ENCODE results near the gene CYP24A1.

CYP24A1 gene

DNA sequence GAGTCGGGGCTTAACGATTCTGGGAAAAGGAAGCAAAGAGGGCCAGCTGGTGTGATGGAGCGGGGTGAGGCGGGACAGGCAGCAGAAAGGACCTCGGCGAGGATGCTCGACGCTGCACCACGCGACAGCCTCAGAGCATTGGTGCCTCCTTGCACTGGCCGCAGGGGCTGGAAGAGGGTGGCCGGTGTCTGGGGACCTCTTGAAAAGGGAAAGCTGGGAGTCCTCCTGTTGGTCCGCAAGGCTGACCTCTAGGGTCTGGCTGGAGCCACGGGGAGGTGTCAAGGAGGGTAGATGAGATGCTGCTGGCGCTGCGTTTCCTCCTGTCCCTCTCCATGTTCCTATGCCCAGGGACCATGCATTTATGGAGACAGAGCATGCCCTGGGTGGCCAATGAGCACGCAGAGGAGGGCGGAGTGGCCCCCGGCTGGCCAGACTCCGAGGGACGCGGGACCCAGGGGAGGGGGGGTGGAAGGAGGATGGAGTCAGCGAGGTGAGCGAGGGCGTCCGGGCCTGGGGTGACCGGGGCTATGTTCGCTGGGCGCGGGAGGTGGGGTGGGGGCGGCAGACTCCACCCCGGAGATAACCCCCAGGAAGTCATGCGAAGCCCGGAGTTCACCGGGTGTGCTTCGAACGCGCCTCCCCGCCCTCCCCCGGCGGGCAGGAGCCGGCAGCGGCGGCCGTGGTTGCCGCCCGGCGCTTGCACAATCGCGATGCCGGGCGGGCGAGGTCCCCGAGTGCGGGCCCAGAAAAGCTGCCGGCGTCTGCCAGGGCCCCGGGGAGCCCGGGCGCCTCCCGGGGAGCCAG lies at the start of gene CYP24A1:
CYP24A1 (minus strand) TSS at position 334 of the 804 bp plus-strand sequence. CDS start 407 bp downstream, outside the sequence.
- DNase-seq = no peak

DNA sequence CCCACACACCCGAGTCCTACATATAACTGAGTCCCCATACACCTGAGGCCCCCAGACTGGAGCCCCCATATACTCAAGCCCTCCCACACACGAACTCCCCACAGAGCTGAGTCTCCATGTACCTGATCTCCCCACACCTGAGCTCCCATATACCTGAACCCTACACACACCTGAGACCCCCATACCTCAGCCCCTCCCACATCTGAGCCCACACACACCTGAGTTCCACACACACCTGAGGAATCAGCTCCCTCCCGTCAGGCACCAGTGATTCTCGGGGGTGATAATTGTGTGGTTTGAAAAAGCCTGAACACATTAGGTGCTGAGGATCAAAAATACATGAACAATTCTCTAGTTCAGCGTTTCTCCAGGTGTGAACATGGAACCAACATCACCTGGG lies 49.5 kb upstream of the CYP24A1 start:
- no peak for DNase-seq

DNA sequence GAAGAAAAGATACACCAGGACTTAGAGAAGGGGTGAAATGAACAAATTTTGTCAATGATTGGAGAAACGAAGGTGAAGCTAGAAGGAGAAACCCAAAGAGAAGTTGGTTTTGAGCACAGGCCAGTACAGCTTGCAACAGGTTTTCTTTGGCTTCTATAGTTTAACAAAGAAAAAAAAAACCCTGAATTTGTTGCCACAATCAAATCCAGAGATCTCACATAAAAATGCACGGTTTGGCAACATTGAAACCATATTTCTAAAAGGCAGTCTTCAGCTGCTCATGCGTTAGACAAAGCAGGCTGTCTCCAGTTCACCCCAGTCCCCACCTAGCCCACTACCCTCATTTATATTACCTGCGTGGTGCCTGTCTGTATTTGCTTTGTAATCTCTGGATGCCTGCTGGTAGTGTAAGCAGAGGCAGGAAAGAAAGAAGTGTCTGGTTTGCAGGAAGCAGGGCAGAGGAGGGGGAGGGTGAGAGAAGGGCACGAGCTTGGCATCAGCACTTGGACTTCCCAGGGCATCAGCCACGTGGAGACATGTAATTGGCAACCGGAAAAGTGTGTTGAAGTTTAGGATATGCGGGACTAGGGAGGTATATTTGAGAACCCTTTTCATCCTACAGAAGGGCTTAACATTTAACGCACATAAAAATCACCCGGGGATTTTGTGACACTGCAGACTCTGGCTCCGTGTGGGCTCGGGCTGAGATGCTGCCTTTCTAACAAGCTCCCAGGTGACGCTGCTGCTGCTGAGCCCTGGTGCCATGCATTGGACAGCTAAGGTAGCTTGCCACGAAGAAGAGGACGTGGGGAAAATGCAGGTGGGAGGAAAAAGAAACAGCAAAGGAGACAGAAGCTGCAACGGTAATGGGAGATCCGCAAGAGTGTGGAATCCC lies 48.5 kb upstream of the CYP24A1 start:
- DNase-seq = peak; percentile 64

DNA sequence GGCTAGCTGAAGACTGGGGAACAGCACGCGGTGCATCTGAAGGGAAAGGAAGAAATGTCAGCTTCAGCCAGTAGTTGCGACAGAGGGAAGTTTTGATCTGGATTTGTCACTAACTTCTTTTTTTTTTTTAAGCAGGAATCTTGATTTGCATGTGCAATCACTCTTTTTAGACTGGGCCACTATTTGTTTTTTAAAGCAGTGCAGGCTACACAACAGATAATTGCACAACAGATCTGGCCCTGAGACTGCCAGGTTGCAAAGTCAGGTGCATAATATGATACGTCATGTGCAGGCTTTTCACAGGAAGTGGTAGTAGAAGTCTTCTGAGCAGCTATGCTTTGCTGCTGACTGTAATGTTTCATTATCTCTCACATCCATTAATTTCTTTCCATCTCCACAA lies 47.6 kb upstream of the CYP24A1 start:
- DNase-seq = peak; percentile 29

DNA sequence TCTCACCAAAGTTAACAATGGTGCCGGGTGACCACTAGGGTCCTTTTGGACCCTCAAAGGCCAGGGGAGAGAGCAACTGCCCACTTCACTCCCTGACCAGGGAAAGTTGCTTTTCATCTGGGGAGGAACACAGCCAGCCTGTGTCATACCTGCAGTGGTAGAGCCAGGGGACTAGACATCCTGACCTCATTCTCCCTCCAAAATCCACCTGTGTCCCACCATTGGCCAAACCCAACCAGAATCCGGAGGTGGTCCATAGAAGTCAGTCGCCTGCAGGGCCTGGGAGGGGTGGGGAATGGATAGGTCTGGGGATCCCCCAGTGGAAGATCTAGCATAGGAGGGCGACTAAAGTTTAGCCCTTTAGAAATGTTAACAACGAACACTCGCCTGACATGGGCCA lies 46.9 kb upstream of the CYP24A1 start:
- DNase-seq = no peak

DNA sequence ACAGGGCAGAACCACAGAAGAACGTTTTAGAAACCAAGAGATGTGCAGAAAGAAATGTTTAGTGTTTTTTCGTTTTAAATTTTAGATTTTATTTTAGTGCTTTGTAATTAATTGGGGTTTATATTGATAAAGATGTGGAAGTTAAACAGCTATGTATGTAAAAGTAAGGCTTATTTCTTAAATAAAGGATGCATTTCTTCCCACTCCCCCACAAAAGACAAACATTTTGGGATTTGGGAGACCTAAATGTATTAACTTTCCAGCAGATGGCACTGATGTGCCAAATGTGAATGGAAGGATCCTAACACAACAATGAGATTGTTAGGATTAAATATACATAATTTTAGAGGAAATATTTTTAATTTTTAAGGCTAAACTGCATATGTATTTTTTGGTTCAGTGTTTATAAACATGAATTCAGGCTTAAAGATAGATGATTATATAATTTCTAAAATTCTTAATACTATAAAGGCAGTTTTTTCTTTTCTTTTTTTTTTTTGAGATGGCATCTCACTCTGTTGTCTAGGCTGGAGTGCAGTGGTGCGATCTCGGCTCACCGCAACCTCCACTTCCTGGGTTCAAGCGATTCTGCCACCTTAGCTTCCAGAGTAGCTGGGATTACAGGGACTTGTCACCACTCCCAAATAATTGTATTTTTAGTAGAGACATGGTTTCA lies 46.1 kb upstream of the CYP24A1 start:
- DNase-seq = no peak

DNA sequence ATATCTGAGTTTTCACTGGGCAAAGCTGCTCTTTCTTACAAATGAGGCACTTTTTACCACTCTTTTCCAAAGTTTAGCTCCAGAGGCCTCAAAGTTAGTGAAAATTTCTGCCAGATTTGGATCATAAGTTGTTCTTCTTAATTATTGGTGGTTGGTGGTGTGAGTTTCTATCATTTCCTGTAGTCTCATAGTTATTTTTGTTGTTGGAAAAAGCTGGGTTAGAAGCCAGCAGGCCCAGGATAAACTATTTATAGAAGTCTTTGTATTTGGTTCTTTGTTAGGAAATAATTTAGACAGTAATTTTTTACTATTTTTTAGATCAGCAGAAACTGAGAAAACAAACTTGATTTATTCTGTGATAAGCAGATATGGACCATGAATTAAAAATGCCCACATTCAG lies 44.7 kb upstream of the CYP24A1 start:
- DNase-seq = no peak

DNA sequence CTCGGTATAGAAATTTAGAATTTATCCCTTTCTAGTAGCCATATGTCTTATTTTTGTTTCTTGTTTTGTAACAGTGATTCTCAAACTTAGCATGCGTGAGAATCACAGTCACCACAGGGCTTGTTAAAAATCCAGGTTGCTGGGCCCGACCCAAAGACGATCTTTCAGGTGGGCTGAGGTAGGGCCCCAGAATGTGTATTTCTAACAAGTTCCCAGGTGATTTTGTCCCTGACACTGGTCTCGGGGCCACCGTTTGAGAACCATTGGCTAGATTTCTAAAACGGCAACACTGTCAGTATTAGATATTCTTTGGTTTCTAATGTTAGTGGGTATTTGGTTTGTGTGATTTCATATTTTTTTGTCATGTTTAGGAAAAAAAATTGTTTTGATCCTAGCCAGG lies 44.0 kb upstream of the CYP24A1 start:
- DNase-seq = no peak

DNA sequence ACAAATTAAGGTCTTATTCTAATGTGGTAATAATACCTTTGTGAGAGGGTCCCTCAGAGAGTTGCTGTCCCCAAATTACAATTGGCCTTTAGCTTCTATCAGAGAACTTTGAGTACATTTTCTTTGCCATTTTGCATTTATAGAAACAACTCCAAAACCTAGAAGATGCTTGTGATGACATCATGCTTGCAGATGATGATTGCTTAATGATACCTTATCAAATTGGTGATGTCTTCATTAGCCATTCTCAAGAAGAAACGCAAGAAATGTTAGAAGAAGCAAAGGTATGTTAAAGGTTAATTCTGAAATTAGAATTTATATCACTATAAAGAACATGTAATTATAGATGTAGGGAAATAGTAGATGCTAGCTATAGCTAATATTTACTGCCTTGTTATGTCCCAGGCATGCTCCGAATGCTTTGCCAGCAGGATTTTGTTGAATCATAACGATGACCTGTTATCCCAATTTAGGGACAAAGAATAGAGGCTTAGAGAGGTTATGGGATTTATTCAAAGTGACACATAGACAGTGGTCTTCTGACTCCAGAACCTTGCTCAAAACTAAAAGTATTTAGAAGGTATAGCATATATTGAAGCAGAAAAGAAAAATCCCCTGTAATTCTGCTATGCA lies 41.5 kb upstream of the CYP24A1 start:
- no peak for DNase-seq

DNA sequence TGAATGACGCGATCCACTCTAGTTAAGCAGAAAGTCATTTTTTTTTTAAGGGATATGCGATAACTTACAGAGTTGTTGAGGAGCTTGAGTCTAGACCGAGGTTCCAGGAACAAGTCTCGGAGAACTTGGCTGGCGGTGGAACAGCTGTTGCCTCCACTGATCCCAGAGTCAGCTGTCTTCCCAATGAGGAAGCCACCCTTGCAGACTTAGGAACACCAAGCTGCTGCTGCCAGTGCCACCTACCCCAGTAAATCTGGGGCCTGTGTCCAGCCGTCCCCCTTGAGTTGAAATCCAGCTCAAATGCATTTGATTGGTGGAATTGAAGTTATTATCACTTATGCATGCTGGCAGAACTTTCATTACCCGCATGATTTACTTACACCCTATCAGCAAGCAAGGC lies 40.8 kb upstream of the CYP24A1 start:
- DNase-seq = no peak

DNA sequence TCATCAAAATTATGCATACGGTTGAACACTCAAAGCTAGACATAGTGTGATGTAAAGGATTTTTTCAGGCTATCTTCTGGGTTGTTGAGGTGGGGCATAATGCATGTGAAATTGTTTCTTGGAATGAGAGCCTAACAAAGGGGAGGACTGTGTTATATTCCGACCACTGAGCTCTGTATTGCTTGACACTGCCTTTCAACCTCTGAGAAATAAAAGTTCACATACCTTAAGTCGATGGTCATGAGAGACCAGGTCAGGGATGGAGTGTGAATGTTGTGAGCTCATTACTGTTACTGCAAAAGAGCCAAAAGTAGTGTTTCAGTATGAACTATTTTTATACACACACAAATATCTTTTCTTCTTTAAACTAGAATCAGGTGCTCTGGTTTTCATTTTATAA lies 39.1 kb upstream of the CYP24A1 start:
- no peak for DNase-seq

DNA sequence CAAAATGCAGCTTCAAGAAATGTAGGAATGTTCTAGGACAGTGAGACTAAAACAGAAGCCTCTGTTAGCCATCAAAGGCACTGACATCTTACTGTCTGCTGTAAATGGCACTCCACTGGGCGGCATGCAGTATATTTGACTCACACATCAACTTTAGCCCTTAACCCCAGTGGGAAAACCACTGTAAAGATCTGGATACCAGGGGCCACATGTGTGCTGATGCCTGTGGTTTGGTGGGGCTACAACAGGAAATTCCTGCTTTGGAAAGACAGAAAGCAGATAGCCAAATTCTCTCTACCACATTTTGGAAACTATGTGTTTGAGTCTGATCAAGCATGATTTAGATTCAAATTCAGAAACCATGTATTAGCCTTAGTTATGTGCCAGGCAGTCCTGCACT lies 38.4 kb upstream of the CYP24A1 start:
- no peak for DNase-seq

DNA sequence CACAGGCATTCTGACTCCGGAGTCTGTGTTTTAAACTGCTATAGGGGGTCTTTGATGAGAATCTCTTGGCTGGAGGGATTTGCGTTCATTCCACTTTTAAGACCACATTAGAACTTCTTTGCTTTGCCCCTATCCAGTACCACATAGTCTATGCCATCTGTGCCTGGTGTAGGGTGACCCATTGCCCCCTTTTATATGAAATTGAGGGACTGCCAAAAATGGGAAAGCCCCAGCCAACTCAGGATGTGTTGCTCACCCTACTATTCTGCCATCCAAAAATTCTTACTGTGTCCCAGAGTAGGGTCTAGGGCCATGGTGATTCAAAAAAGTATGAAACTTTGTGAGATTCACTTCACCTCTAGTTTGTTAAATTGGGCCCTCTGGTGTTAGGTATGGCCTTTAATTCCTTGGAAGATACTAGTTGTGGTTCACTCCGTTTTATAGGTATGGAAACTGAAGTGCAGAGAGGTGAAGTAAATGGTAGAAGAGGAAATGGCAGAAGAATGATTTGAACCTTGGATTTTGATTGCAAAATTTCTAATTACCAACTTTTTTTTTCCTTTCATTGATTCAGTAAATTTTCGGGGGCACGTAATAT lies 35.5 kb upstream of the CYP24A1 start:
- DNase-seq = no peak

DNA sequence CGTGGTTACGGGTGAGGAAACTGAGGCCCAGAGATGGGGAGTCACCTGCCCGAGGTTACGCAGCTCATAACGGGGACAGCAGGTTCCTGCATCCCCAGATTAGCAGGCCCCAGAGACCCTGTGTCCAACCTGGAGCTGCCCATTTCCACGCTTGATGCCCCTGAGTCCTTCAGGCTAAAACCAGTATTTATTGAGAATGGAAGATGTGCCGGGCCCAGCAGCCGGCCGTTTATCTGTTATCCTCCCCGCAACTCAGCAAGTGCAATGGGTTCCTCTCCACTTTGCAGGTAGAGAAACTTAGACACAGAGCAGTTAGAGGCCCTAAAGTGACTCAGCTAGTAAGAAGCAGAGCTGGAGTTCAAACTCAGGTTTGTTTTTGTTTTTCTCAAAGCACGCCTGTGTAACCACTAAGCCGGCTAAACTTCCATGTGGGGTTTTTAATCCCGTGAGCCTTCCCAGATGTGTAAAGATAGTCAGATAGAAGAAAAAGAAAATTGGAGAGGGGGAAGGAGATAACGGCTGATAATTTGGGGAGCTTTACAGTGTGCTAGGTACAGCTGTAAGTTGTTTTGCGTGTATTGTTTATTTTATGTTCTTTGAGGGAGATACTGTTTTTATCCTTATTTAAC lies 34.9 kb upstream of the CYP24A1 start:
- no peak for DNase-seq

DNA sequence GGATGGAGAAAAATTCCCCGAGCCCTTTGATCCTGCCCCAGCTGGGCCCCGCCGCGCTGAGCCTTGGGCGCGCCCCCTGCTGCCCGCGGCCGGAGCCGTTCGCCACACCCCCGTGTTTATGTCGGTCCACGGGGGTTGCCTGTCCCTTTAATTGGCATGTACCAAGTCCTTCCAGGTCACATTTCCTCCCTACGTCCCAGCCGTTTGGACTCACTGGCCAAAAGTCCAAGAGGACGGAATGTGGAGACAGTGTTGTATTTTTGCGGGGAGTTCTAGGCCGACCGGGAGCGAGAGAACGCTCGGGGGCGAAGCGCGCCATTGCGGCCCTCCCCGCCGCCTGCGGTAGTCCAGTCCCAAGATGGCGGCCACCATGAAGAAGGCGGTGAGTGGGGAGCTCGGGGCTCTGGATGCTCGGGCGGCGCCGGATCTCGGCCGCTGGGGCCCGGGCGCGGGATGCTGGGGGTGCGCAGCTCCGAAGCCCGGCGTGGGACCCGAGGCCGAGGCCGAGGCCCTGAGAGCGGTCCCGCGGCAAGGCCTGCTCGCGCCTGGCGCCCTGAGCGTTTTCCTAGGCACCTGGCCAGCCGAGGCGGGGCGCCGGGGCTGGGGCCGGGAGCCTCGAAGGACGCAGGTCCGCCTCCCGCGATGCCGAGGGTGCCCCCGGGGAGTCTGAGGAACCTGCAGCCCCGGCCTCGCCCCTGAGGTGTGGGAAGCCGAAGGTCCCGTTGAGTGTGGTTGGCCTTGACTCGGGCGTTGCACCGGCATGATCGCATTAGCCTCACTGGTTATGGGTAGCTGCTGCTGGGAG lies 34.2 kb upstream of the CYP24A1 start, which contains the start of gene PFDN4:
PFDN4 (plus strand) TSS at position 345 of the 805 bp plus-strand sequence; CDS start at position 359, 14 bp downstream.
- peak; percentile 66 for DNase-seq

DNA sequence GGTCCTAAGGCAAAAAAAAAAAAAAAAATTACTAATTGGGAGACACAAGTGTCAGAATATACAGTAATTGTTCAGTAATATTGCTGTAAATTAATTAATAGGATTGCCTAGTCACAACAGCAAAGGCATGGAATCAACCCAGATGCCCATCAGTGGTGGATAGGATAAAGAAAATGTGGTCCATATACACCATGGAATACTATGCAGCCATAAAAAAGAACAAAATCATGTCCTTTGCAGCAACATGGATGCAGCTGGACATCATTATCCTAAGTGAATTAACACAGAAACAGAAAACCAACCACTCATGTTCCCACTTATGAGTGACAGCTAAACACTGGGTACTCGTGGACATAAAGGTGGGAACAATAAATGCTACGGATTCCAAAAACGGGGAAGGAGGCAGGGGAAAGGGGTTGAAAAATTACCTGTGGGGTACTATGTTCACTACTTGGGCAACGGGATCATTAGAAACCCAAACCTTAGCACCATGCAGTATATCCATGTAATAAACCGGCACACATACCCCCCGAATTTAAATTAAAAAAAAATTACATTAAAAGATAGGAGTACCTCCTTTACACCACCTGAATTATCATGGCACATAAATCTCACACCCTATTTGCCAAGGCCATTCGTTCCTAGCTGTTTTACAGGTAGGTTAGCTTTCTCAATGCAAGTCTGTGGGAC lies 33.4 kb upstream of the CYP24A1 start:
- no peak for DNase-seq

DNA sequence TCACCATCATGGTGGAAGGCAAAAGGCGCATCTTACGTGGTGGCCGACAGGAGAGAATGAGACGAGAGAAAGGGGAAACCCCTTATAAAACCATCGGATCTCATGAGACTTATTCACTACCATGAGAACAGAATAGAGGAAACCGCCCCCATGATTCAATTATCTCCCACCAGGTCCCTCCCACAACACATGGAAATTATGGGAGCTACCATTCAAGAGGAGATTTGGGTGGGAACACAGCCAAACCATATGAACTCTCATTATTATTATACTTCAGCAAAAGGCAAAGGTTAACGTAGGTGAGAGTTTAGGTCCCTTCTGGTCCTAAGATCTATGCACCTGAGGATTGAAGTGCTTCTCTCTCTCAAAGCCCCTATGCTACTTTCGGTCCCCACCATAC lies 31.7 kb upstream of the CYP24A1 start:
- DNase-seq = no peak

DNA sequence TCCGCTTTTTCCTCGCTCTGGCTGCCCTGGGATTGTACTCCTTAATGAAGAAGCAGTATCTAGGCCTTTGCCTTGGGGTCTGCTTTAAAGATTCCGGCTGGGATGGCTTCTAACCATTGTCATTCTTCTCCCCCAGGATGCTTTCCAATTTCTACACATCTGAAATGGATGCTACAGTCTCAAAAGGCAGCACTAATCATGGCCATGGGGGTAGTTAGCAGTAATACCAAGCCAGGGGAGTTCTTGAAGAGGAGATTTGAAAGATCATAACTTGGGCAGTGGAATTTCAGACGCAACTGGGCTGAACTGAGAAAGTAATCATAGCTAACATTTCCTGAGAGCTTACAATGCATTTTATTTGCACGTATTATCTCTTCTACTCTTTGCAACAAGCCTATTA lies 30.7 kb upstream of the CYP24A1 start:
- no peak for DNase-seq

DNA sequence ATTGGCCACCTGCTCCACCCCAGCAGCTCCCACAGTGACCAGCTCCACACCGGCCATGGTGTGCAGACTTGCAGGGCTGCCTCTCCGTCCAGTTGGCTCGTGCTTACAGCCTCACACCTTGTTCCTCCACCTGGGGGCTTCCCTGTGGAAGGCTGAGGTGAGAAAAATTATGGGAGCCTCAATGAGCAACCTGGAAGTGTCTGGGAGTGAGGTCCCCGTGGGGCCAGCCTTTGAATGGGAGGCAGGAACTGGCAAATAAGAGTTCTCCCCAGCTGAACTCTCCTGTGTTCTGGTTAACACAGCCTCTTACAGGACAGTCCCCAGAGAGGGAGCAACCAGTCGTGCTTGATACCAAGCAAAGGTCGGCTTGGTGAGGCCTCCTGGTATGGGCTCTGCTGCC lies 30.3 kb upstream of the CYP24A1 start:
- no peak for DNase-seq

DNA sequence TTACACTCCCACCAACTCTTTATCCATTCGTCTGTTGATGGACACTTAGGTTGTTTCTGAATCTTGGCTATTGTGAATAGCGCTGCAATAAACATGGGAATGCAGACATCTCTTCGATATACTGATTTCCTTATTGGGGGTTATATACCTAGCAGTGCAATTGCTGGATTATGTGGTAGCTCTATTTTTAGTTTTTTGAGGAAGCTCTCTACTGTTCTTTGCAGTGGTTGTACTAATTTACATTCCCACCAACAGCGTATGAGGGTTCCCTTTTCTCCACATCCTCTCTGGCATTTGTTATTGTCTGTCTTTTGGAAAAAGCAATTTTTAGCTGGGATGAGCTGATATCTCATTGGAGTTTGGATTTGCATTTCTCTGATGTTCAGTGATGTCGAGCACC lies 29.5 kb upstream of the CYP24A1 start:
- DNase-seq = no peak

Measured in DMS153 (cell line).